Spleen (tissue), 7 donors: ENCODE measurements around the gene TIMM8B.

Experiments used
- CTCF ChIP-seq, 11 experiments: fragments of 200-600 bp in 7 of 11; fragments of 450-650 bp in 4 of 11; sonication (generic) in 4 of 11; IDR thresholded peaks in 8 of 11; conservative IDR thresholded peaks in 3 of 11; 1 replicate in 7 of 11; 2 replicates in 4 of 11; pipeline versions ENCODE4 v1.4.0 to v1.8.0; 2016 to 2021; ENCODE audit warnings: antibody characterized with exemption in 11 of 11, inconsistent platforms in 4 of 11, mild to moderate bottlenecking in 1 of 11
- POLR2AphosphoS5 ChIP-seq, 3 donors: sonication (generic); formaldehyde crosslinking; IDR thresholded peaks; one replicate each; pipeline ENCODE4 v1.5.1; 2017; ENCODE audit warnings: antibody characterized with exemption in 3 of 3
- donor health status: DM: no; HTN: no; CAD: no; lungs with moderate emphysema.
- donor health status: DM: no; HTN: no; CAD: no.
- donor health status: DM: no; HTN: no; CAD: no.

GRCh38 chr11:112050721-112051120 is 35.8 kb downstream of the TIMM8B start:
- TF ChIP-seq CTCF (IDR thresholded peaks at IDR 0.05 in 8 of 11, conservative IDR thresholded peaks at IDR 0.05 in 3 of 11) (no peak), POLR2AphosphoS5 (IDR thresholded peaks at IDR 0.05) (no peak)
